ENCODE results near the gene CLRN3. TPM values are rescaled to one million over a fixed set of nuclear protein-coding genes. Genes with fewer than 3 reads are reported as not detected.

CLRN3 gene
- total RNA-seq, 1 donor from 2014 or later = not detected

Other genes with a start within 250 kb of the CLRN3 start
- gene FOXI2, start 155.8 kb downstream of the CLRN3 start, total RNA-seq = not detected
- gene PTPRE, start 14.2 kb upstream of the CLRN3 start, total RNA-seq = 16.0 TPM
- 2.4 TPM for gene MKI67, start 233.5 kb upstream of the CLRN3 start, total RNA-seq

All from Right ventricle myocardium superior (tissue), 1 donor.